MM.1S (cell line): ENCODE measurements around the gene ESR2.

Experiments
- DNase-seq: peaks from one replicate; pipeline ENCODE4 v3.0.0-alpha.2; 2015
- H2AFZ ChIP-seq: fragments of 300-600 bp; sonication (generic); 2 replicates; pipeline ENCODE4 v1.6.0; 2016; ENCODE audit warnings: antibody characterized with exemption, low read length
- H3F3A ChIP-seq: fragments of 300-600 bp; sonication (generic); 2 replicates; pipeline ENCODE4 v1.6.1; 2016; ENCODE audit warnings: mild to moderate bottlenecking, antibody characterized with exemption, low read length, moderate library complexity, mixed read lengths; ENCODE audit not compliant: insufficient read depth
- H3K27ac ChIP-seq: fragments of 300-600 bp; sonication (generic); 2 replicates; pipeline ENCODE4 v1.5.1; 2016; ENCODE audit warnings: mild to moderate bottlenecking, low read length
- H3K27me3 ChIP-seq: fragments of 300-600 bp; sonication (generic); replicated peaks from 2 replicates; pipeline ENCODE4 v1.6.0; 2016; ENCODE audit warnings: low read length; ENCODE audit not compliant: insufficient read depth
- H3K36me3 ChIP-seq: fragments of 300-600 bp; sonication (generic); replicated peaks from 2 replicates; pipeline ENCODE4 v1.6.1; 2016; ENCODE audit warnings: mild to moderate bottlenecking, low read length, mixed read lengths; ENCODE audit not compliant: insufficient read depth
- H3K4me1 ChIP-seq: fragments of 300-600 bp; sonication (generic); 2 replicates; pipeline ENCODE4 v1.6.1; 2016; ENCODE audit warnings: low read length, mixed read lengths
- H3K4me2 ChIP-seq: fragments of 300-600 bp; sonication (generic); 2 replicates; pipeline ENCODE4 v1.6.0; 2016; ENCODE audit warnings: low read depth, low read length
- H3K4me3 ChIP-seq: fragments of 300-600 bp; sonication (generic); 2 replicates; pipeline ENCODE4 v1.5.1; 2016; ENCODE audit warnings: low read length, mixed read lengths
- H3K79me2 ChIP-seq: fragments of 300-600 bp; sonication (generic); 2 replicates; pipeline ENCODE4 v1.6.1; 2016; ENCODE audit warnings: mixed run types, low read length, mixed read lengths
- H3K9ac ChIP-seq: fragments of 300-600 bp; sonication (generic); 2 replicates; pipeline ENCODE4 v1.6.1; 2016; ENCODE audit warnings: low read length, mixed read lengths
- H3K9me2 ChIP-seq: fragments of 300-600 bp; sonication (generic); replicated peaks from 2 replicates; pipeline ENCODE4 v1.6.1; 2016; ENCODE audit warnings: mild to moderate bottlenecking, low read length, mixed read lengths; ENCODE audit not compliant: insufficient read depth
- H3K9me3 ChIP-seq: fragments of 300-600 bp; sonication (generic); replicated peaks from 2 replicates; pipeline ENCODE4 v1.6.1; 2016; ENCODE audit warnings: mild to moderate bottlenecking, low read length, mixed read lengths; ENCODE audit not compliant: insufficient read depth
- H4K20me1 ChIP-seq: fragments of 300-600 bp; sonication (generic); 2 replicates; pipeline ENCODE4 v1.6.1; 2016; ENCODE audit warnings: mild to moderate bottlenecking, low read length, moderate library complexity, mixed read lengths; ENCODE audit not compliant: insufficient read depth
- EZH2 ChIP-seq: fragments of 300-600 bp; sonication (generic); optimal IDR thresholded peaks from 2 replicates; pipeline ENCODE3; 2017; ENCODE audit warnings: low read depth, mild to moderate bottlenecking, antibody characterized with exemption, low read length, mixed read lengths
- EZH2phosphoT487 ChIP-seq: fragments of 300-600 bp; sonication (generic); IDR thresholded peaks from 2 replicates; pipeline ENCODE4 v1.6.1; 2018; ENCODE audit warnings: antibody characterized with exemption, low read length
- TF ChIP-seq, protein P1 (sequence below): fragments of 300-600 bp; sonication (generic); IDR thresholded peaks from 2 replicates; pipeline ENCODE4 v1.5.1; 2016; ENCODE audit warnings: antibody characterized with exemption, low read length, mixed read lengths

The ESR2 gene

DNA sequence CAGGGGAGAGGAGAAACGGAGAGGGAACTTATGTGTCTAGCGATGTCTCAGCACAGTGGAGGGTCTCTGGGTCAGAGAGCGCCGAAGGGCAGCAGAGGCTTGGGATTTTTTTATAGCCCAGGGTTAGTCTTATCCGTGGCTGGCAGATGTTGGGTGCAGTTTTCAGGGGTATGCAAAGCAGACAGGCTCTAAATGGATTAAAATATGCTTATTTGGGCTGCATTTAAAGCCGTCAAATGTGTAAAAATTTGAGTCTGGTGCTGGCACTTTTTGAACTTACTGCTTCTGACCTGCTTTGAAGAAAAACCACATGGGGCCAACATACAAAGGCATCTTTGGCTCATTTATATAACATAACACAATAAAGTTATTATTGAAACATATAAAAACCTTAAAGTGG is 178.8 kb downstream of the ESR2 start:
- H3K36me3 ChIP-seq, result no peaks in the 10 kb centered on the region
- H3K79me2 ChIP-seq, result no peaks in the 10 kb centered on the region
- no peaks in the 10 kb centered on the region for H3K27me3 ChIP-seq
- peaks cover 11% of the 10 kb centered on the region; the same call in 1 of the 2 replicates for H3K4me1 ChIP-seq
- no peak overlapping the region for H3K9ac ChIP-seq
- H2AFZ ChIP-seq, result no peak overlapping the region
- H3K4me3 ChIP-seq, result no peak overlapping the region
- no peak overlapping the region for H3K4me2 ChIP-seq
- H3K27ac ChIP-seq, result no peak overlapping the region
- TF ChIP-seq EZH2phosphoT487 (no peak), EZH2 (no peak)
- TF ChIP-seq, protein P1, sequence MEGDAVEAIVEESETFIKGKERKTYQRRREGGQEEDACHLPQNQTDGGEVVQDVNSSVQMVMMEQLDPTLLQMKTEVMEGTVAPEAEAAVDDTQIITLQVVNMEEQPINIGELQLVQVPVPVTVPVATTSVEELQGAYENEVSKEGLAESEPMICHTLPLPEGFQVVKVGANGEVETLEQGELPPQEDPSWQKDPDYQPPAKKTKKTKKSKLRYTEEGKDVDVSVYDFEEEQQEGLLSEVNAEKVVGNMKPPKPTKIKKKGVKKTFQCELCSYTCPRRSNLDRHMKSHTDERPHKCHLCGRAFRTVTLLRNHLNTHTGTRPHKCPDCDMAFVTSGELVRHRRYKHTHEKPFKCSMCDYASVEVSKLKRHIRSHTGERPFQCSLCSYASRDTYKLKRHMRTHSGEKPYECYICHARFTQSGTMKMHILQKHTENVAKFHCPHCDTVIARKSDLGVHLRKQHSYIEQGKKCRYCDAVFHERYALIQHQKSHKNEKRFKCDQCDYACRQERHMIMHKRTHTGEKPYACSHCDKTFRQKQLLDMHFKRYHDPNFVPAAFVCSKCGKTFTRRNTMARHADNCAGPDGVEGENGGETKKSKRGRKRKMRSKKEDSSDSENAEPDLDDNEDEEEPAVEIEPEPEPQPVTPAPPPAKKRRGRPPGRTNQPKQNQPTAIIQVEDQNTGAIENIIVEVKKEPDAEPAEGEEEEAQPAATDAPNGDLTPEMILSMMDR, result no peak
- no peaks in the 10 kb centered on the region for H3K9me3 ChIP-seq
- DNase-seq, result no peak
- H4K20me1 ChIP-seq, result no peaks in the 10 kb centered on the region
- H3K9me2 ChIP-seq, result no peaks in the 10 kb centered on the region
- peaks cover 5% of the 10 kb centered on the region for H3F3A ChIP-seq

DNA sequence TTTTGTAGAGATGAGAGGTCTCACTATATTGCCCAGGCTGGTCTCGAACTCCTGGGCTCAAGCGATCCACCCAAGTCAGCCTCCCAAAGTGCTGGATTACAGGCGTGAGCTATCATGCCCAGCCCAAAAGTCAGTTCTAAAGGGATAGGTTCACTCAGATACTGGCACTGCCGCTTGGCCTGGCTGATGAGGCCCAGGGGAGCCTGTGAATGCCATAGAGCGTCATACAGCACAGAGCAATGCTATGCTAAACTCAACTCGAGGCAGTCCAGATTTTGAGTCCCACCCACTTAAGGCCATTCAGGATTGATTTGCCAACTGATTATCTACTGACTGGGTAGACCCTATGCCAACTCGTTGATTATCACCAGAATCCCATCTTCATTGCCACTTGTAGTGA is 179.4 kb downstream of the ESR2 start:
- H3K27me3 ChIP-seq, result no peaks in the 10 kb centered on the region
- no peak for DNase-seq
- TF ChIP-seq EZH2phosphoT487 (no peak), EZH2 (no peak)
- TF ChIP-seq, protein P1, result no peak
- H4K20me1 ChIP-seq, result no peaks in the 10 kb centered on the region
- H3K9ac ChIP-seq, result no peak overlapping the region
- H3K4me3 ChIP-seq, result no peak overlapping the region
- H3K9me2 ChIP-seq, result no peaks in the 10 kb centered on the region
- no peaks in the 10 kb centered on the region for H3K36me3 ChIP-seq
- H3K4me1 ChIP-seq, result peaks cover 11% of the 10 kb centered on the region; the same call in 1 of the 2 replicates
- no peaks in the 10 kb centered on the region for H3K79me2 ChIP-seq
- H3K4me2 ChIP-seq, result no peak overlapping the region
- H3K27ac ChIP-seq, result no peak overlapping the region
- H2AFZ ChIP-seq, result no peak overlapping the region
- peaks cover 5% of the 10 kb centered on the region for H3F3A ChIP-seq
- H3K9me3 ChIP-seq, result no peaks in the 10 kb centered on the region

DNA sequence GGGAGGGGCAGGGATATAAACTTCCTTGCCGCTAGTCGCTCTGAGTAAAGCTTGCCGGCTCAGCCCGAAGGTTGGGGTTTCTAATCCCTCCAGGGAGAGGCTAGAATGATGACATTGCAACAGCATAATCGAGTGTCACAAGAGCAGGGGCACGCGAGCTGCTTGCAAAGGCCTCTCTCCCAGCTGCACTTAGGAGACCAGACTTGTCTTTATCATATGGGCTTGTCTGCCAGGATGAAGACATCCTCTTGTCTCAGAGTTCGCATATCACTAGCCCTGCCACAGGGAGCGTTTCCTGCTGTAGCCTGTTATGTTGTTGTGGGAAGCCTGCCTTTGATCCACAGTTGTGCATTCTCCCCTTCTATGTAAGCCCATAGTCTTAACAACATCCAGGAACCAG is 180.0 kb downstream of the ESR2 start:
- Histone ChIP-seq H3K27ac (no peak overlapping the region), H3K4me2 (no peak overlapping the region)
- DNase-seq, result no peak

More for the DNA sequence above, 180.0 kb downstream of the ESR2 start:
- H3K9ac ChIP-seq, result no peak overlapping the region
- no peaks in the 10 kb centered on the region for H3K27me3 ChIP-seq
- H3K9me2 ChIP-seq, result no peaks in the 10 kb centered on the region
- peaks cover 5% of the 10 kb centered on the region for H3F3A ChIP-seq
- peaks cover 11% of the 10 kb centered on the region; the same call in 1 of the 2 replicates for H3K4me1 ChIP-seq
- no peaks in the 10 kb centered on the region for H3K36me3 ChIP-seq
- no peak overlapping the region for H2AFZ ChIP-seq
- no peaks in the 10 kb centered on the region for H3K9me3 ChIP-seq
- no peaks in the 10 kb centered on the region for H3K79me2 ChIP-seq
- TF ChIP-seq EZH2phosphoT487, result no peak
- TF ChIP-seq EZH2, result no peak
- TF ChIP-seq, protein P1, result no peak
- no peak overlapping the region for H3K4me3 ChIP-seq
- H4K20me1 ChIP-seq, result no peaks in the 10 kb centered on the region
